HG03139 (cell line): ENCODE results near the gene U2SURP.

Experiments
- ATAC-seq: cut with Tn5 transposase; IDR thresholded peaks from one replicate; pipeline ENCODE4 v1.9.1; 2021; ENCODE audit not compliant: unreplicated experiment

U2SURP gene

DNA sequence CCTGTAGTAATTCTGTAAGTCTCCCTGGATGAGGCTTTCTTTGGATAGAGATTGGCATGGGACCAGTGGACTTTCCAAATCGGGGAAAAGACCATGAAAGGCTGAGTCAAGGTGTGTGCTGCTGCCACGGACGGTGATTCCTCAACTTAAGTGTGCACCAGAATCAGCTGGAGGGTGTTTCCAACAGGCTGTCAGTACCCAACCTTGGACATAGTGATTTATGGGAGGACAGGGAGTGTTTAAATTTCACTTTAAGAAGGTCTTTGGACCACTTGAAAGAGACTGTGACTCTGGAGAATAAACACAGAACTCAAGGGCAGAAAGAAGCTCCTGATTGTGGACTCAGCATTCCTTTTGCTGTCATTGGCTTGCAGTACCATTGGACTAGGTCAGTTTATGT lies 97.8 kb downstream of the U2SURP start:
- ATAC-seq: no peak

DNA sequence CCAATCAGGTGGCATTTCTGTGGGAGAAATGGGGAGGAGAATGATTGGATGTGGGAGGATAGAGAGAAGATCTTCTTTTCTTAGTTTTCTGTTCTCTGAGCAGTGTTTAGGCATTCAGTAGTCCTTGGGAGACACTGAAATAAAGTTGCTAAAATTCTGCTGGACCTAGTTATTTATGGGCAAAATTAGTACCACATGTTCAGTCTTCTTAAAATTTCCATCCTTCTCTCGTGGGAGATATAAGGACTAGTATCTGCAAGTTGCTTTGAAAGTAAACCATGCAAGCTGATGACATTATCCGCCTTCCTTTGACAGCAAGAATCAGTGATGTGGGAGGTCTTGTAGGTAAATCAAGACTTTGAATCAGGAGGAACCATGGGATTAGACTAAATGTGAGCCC lies 98.3 kb downstream of the U2SURP start:
- no peak for ATAC-seq

DNA sequence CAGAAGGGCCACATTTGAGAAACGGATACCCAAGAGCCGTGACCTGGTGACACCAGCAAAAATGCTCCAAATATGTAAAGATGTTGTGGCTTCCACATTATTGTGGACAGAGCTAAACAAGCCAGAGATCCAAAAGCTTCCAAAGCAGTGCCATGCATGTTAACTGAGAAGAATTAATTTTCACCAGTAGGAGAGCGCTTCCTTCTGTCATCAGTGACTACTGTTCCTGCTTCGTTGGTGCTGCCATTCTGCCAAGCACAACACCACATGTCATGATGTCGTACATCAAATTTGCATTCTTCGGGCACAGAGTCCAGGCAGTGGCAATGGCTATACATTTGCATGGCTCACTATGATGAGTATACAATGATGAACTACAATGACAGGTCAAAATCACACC lies 99.1 kb downstream of the U2SURP start:
- ATAC-seq: no peak

GRCh38 chr3:143101792-143102381 lies 100.5 kb downstream of the U2SURP start:
- no peak for ATAC-seq

GRCh38 chr3:143103652-143104051 lies 102.3 kb downstream of the U2SURP start:
- ATAC-seq: no peak

GRCh38 chr3:143105170-143105569 lies 103.8 kb downstream of the U2SURP start:
- ATAC-seq: no peak

- no peak for ATAC-seq
Measured at GRCh38 chr3:143109861-143110260, 108.5 kb downstream of the U2SURP start.
